Activated naive CD8-positive, alpha-beta T cell treated with anti-CD3 and anti-CD28 coated beads, Interleukin-2, amount 50 U/mL, for 16 hours (primary cell): ENCODE results near the gene RDH5.
"Not testable (repeated sequence)": the region's sequence is repeated elsewhere in the genome, so short reads cannot be mapped to it uniquely, and the experiment has no call there.

Experiments
- DNase-seq: peaks from one replicate; pipeline ENCODE4 v3.0.0-alpha.2; 2020; ENCODE audit warnings: low read depth, low spot score

RDH5 gene

DNA sequence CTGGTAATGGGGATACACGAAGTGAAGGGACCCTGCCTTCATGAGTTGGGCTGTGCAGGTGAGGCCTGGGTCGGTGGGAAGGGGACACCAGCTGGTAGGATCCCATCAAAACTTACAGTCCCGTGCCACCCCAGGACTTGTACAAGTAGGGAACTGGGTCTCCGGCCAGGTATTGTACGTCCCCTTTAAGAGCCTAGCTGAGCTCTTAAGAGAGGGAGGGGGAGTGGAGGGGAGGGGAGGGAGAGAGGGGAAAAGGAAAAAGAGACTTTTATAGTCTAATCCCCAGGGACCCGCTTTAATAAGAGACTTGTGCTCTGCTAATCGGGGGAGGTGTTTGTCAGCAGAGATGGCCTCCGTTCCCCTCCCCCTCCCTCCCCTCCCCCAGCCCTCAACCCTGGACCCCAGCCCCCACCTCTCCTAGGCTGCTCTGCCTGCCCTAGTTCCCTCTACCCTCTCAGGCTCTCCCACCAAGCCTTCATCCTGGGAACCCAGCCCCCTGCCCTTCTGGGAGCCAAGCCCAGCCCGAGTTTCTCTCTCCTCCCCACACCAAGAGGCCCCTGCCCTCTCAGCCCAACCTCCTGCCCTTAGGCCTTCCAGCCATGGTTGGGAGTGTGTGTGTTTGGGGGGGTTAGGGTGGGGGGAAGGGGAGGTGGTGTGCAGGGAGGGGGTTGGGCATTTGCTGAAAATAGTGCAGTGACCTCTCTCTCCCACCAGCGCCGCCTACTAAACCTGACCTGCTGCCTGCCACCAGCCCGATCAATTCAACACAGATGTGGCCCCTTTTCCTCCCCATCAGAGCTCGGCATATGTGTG, 25.4 kb downstream of the RDH5 start:
- DNase-seq, result no peak

DNA sequence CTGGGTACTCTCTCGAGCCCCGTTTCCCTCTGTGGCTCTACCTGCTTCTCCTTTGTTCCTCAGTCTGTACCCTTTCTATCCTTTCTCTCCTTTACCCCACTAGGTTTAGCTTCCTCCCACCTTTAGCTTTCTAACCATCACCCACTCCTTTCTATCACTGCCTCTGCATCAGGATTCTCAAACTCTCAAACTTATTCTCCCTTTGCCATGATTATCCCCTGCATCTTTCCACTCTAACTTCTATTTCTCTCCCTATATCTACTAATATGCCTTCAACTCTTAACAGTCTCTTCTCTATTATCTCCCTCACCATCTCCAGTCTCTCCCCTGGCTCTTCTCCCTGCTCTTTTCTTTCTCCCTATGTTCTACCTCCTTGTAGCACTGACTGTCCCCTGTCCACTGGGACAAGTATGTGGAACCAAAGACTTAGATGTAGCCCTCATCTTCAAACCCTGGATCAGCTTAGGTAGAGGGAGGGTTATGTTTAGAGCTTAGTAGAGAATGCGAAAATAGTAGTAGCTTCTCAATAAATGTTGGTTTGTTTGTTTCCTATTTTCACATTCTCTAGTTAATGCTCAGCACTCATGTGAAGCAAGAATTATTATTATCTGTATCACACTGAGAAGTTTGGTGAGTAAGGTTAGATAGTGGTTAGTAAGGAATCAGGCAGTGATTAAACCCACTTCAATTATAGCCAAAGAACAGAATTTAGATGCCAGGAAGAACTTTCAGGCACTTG, 26.1 kb downstream of the RDH5 start:
- no peak for DNase-seq

DNA sequence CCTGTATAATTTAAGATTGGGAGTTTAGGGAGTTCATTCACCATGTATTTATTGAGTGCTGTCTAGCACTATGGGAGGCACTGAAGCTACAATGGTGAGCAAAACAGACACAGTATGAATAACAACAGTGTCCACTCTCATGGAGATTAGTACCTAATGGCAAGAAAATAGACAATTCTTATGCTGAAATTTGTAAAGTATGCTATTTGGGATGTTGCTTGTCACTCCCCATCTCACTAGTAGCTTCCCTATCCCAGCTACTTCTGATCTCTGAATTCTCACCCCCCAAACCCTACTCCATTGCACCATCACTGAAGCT, 26.7 kb downstream of the RDH5 start:
- DNase-seq, result no peak

DNA sequence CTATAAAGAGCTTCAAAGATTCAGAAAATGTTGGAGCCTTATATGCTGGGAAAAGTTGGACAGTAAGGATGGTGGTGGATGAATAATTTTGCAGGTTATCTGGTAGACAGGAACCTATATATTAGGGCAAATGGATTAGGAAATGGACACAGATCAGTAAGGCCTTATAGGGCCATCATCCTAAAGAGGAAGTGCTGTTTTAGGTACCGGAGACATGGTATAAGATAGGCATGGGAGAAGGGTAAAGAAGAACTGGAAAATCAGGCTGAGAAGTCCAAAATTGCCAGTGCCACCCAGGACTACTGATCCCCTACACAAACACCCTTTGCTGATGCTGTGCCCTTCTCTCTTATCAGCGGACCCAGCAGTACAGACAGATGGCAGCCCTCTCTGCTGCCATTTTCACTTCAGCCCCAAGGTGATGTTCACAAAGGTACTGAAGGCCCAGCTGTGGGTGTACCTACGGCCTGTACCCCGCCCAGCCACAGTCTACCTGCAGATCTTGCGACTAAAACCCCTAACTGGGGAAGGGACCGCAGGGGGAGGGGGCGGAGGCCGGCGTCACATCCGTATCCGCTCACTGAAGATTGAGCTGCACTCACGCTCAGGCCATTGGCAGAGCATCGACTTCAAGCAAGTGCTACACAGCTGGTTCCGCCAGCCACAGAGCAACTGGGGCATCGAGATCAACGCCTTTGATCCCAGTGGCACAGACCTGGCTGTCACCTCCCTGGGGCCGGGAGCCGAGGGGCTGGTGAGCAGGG, 28.2 kb downstream of the RDH5 start:
- no peak for DNase-seq

DNA sequence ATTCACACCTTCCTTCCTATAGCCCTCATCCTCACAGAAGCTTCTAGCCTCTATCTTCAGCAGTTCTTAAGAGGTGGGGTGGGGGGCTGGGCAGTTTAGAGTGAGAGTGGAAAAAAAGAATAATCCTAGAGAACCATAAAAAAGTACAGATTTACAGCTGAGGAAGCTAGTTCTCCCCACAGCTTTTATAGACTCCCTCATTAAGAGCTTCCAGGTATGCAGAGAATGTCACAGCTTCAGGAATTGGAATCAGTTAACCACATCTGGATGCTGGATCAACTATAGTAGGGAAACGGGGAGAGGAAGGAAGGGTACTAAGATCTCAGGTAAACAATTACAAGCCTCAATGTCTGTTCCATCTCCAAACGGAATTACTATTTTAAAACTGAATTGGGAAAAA, 35.1 kb downstream of the RDH5 start:
- no peak for DNase-seq

DNA sequence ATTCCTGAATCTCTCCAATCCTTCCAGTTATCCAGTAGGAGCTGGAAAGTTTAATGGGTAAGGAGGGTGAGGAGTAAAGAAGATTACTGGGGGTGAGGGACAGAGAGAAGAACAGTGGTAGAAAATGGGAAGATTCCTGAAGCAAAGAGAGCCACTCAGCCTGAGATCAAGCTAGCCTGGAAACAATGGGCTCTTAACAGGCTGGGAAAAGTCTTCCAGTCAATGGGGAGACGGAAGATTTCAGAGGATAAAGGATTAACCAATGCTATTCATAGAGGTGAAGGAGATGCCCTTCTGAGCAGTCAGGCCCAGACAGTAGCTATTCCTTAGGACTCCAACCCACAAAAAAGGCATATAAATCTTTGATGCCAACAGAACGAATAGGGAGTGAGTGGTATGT, 37.5 kb downstream of the RDH5 start:
- DNase-seq, result no peak

DNA sequence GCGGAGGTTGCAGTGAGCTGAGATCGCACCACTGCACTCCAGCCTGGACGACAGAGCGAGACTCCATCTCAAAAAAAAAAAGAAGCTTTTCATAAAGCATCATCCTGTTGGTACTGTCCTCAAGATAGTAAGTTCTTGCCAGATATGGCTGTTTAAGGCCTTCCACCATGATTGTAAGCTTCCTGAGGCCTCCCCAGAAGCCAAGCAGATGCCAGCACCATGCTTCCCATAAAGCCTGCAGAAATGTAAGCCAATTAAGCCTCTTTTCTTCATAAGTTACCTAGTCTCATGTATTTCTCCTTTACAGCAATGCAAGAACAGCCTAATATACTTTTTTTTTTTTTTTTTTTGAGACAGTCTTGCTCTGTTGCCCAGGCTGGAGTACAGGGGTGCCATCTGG, 38.4 kb downstream of the RDH5 start:
- DNase-seq, result not testable (repeated sequence)

DNA sequence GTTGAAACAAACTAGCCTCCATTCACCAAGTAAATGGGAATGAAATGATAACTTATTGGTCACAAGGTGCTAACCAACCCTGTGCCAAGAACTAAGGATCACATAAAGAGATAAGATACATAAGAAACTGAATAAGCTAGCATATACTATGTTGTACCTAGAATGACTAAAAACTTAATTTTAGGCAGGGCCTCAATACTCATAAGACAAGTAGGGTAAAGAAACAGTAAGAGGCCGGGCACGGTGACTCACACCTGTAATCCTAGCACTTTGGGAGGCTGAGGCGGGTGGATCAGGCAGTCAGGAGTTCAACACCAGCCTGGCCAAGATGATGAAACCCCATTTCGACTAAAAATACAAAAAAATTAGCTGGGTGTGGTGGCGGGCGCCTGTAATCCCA, 40.5 kb downstream of the RDH5 start:
- no peak for DNase-seq

DNA sequence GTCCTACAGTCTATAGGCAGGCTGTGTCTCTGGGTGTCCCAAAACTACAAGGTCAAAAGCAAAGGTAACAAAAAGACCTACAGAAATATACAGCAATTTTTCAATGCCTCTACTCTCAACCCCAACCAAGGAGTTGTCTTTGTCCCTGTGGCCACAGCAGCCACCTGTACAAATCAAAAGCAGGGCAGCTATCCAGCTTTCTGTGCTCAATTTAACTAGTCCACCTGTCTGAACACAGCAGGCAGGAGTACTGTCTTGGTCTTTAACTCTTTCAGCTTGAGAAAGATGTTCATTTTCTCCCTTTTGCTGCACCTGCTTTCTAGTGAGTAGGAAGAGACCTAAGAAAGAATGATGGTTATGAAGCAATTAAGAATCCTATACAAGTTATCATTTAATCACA, 42.5 kb downstream of the RDH5 start:
- DNase-seq, result no peak

DNA sequence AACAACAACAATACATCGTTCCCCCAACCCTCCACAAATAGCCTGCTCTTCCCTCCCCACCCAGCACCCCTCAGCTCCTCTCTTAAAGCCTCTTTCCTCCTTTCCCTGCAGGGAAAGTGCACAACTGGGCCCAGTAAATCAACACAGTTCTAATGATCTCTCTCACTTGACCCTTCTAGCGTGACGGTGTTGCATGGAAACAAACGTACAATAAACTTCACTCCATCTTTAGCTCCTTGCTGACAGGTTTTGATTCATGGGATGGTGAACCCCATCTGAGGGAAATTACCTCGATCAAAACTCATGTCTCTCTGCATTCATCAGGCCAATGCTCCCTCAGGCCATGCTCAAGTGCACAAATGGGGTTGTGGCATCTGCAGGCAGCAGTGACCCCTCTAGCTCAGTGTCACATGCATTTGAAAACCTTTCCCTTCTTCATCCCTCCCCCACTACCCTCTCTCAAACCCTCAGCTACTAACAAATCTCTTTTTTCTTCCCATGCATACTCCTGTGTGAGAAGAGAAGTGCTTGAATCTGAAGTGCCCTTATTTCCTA, 45.6 kb downstream of the RDH5 start:
- no peak for DNase-seq

DNA sequence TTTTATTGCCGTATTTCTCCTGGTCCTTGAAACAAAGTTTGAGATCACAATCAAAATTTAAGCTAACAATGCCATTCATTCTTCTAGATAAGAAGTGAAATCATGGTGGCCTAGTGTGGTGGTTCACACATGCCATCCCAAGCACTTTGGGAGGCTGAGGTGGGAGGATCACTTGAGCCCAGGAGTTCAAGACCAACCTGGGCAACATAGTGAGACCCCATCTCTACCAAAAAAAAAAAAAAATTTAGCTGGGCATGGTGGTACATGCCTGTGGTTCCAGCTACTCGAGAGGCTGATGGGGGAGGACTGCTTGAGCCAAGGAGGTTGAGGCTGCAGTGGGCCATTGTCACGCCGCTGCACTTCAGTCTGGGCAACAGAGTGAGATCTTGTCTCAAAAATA, 47.0 kb downstream of the RDH5 start:
- DNase-seq, result no peak

DNA sequence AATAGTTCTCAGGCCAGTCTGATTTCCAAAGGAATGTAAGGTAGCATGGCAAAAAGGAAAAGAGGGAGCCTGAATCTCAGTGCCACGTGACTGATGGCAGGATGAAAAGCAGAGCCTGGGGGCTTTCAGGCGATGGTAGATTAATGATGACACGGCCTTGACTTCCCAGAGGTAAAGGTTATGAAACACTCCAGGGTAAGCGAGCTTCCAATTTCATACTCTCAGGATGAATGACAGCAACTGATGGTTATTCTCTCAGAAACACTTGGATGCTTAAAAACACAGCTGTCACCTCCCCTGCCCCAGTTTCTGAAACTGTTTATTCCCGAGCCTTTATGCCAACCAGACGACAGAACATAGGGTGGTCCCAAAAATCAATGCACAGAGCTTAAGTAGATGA, 51.5 kb downstream of the RDH5 start:
- DNase-seq, result no peak
